ENCODE measurements around the gene SLC22A2. TPM values are rescaled to one million over a fixed set of nuclear protein-coding genes. Genes with fewer than 3 reads are reported as not detected.
A peak's percentile ranks its signal among the peaks of the same experiment; 100 is the strongest.

Gene SLC22A2
- total RNA-seq, 1 donor from 2014 or later, result not detected

GRCh38 chr6:160285541-160286105 lies 27.0 kb upstream of the SLC22A2 start:
- H3K4me3 Mint-ChIP-seq (ENCODE audit: unreplicated experiment), result no peak overlapping the region
- no peak overlapping the region for H3K27ac Mint-ChIP-seq (ENCODE audit: unreplicated experiment)
- no peaks in the 10 kb centered on the region for H3K4me1 Mint-ChIP-seq (ENCODE audit: unreplicated experiment)
- no peak for DNase-seq (ENCODE audit: extremely low spot score, unreplicated experiment)
- peaks cover 5% of the 10 kb centered on the region for H3K9me3 Mint-ChIP-seq (ENCODE audit: unreplicated experiment)
- TF ChIP-seq CTCF (IDR thresholded peaks at IDR 0.05), result no peak
- peaks cover 14% of the 10 kb centered on the region for H3K27me3 Mint-ChIP-seq (ENCODE audit: unreplicated experiment)
- H3K36me3 Mint-ChIP-seq (ENCODE audit: unreplicated experiment), result no peaks in the 10 kb centered on the region

DNA sequence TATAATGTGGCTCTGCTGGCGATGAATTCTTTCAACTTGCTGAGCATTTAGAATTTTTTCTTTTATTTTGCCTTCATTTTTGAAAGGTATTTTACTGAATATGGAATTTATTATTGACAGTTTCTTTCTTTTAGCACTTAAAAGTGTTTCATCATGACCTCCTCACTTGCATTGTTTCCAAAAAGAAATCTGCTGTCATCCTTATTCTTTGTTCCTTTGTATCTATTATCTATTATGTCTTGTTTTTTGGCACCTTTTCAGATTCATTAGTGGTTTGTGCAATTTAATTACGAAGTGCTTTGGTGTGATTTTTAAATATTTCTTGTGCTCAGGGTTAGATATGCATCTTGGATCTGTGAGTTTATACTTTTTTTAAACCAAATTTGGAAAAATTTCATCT lies 26.0 kb upstream of the SLC22A2 start:
- no peak overlapping the region for H3K27ac Mint-ChIP-seq (ENCODE audit: unreplicated experiment)
- H3K27me3 Mint-ChIP-seq (ENCODE audit: unreplicated experiment), result peaks cover 14% of the 10 kb centered on the region

GRCh38 chr6:160282444-160282843 lies 23.8 kb upstream of the SLC22A2 start:
- Mint-ChIP-seq H3K27ac (ENCODE audit: unreplicated experiment) (no peak overlapping the region), H3K9me3 (ENCODE audit: unreplicated experiment) (peaks cover 14% of the 10 kb centered on the region), H3K27me3 (ENCODE audit: unreplicated experiment) (peaks cover 14% of the 10 kb centered on the region), H3K4me1 (ENCODE audit: unreplicated experiment) (no peaks in the 10 kb centered on the region), H3K4me3 (ENCODE audit: unreplicated experiment) (no peak overlapping the region), H3K36me3 (ENCODE audit: unreplicated experiment) (no peaks in the 10 kb centered on the region)
- no peak for DNase-seq (ENCODE audit: extremely low spot score, unreplicated experiment)
- TF ChIP-seq CTCF (IDR thresholded peaks at IDR 0.05), result no peak

More for the DNA sequence above, 26.0 kb upstream of the SLC22A2 start:
- H3K9me3 Mint-ChIP-seq (ENCODE audit: unreplicated experiment), result peaks cover 14% of the 10 kb centered on the region
- H3K4me3 Mint-ChIP-seq (ENCODE audit: unreplicated experiment), result no peak overlapping the region
- DNase-seq (ENCODE audit: extremely low spot score, unreplicated experiment), result no peak
- H3K36me3 Mint-ChIP-seq (ENCODE audit: unreplicated experiment), result no peaks in the 10 kb centered on the region
- no peaks in the 10 kb centered on the region for H3K4me1 Mint-ChIP-seq (ENCODE audit: unreplicated experiment)
- no peak for TF ChIP-seq CTCF (IDR thresholded peaks at IDR 0.05)

GRCh38 chr6:160279850-160280249 lies 21.2 kb upstream of the SLC22A2 start:
- no peak overlapping the region for H3K27ac Mint-ChIP-seq (ENCODE audit: unreplicated experiment)
- no peak for DNase-seq (ENCODE audit: extremely low spot score, unreplicated experiment)
- peaks cover 13% of the 10 kb centered on the region for H3K27me3 Mint-ChIP-seq (ENCODE audit: unreplicated experiment)
- peaks cover 13% of the 10 kb centered on the region for H3K9me3 Mint-ChIP-seq (ENCODE audit: unreplicated experiment)
- no peak for TF ChIP-seq CTCF (IDR thresholded peaks at IDR 0.05)
- H3K4me1 Mint-ChIP-seq (ENCODE audit: unreplicated experiment), result no peaks in the 10 kb centered on the region
- no peaks in the 10 kb centered on the region for H3K36me3 Mint-ChIP-seq (ENCODE audit: unreplicated experiment)
- no peak overlapping the region for H3K4me3 Mint-ChIP-seq (ENCODE audit: unreplicated experiment)

DNA sequence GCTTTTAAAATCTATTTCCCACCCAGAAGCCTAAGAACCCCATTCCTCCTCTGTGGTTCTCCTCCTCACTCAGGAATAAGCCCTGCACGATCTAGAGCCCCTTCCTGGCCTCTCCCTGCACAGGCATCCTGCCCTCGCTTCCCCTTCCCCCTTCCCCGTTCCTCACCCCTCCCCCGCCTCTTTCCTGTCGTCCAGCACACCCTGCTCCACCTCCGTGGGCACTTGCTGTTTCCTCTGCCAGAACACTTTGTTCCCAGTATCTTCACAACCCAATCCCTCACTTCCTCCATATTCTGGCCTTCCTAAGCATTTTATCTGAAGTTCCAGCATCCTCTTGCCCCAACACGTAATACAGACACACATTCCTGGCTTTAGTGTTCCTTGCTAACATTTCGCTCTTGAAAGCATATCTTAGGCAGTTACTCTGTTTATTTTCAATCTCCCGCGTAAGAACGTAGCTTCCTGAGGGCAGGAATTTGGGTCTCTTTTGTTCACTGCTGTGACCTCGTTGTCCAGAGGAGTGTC lies 20.2 kb upstream of the SLC22A2 start:
- Mint-ChIP-seq H3K36me3 (ENCODE audit: unreplicated experiment) (no peaks in the 10 kb centered on the region), H3K4me1 (ENCODE audit: unreplicated experiment) (no peaks in the 10 kb centered on the region), H3K27me3 (ENCODE audit: unreplicated experiment) (peaks cover 9% of the 10 kb centered on the region), H3K4me3 (ENCODE audit: unreplicated experiment) (no peak overlapping the region), H3K27ac (ENCODE audit: unreplicated experiment) (no peak overlapping the region), H3K9me3 (ENCODE audit: unreplicated experiment) (peaks cover 9% of the 10 kb centered on the region)
- no peak for TF ChIP-seq CTCF (IDR thresholded peaks at IDR 0.05)
- peak; percentile 54 for DNase-seq (ENCODE audit: extremely low spot score, unreplicated experiment)

Data from osteocyte (in vitro differentiated cells).